ENCODE data around the gene CH25H. TPM values are rescaled to one million over a fixed set of nuclear protein-coding genes. Genes with fewer than 3 reads are reported as not detected.

Gene CH25H
- polyA plus RNA-seq, 1 of the 3 experiments (the other 2 are of a cell fraction): not detected

- Histone ChIP-seq H2AFZ (ENCODE audit: low read depth) (peak overlapping the region; percentile 15; the same call in 1 of the 2 replicates), H3K4me2 (peak overlapping the region; percentile 39; the same call in 1 of the 2 replicates), H3K27ac (ENCODE audit: low read depth in 2 of 2, low read length in 1 of 2) (peak overlapping the region; percentile 30 to 55), H3F3A (replicated peaks; ENCODE audit: insufficient read depth) (peaks cover 8% of the 10 kb centered on the region), H3K27me3 (ENCODE audit: insufficient read depth) (no peaks in the 10 kb centered on the region), H3K9me2 (no peaks in the 10 kb centered on the region), H3K9ac (no peak overlapping the region), H3K36me3 (replicated peaks in 1 of 2; ENCODE audit: control insufficient read depth in 1 of 2, insufficient read depth in 2 of 2, low read length in 1 of 2) (peaks cover 11 to 16% of the 10 kb centered on the region in 2 experiments), H3K4me3 (ENCODE audit: low read depth in 2 of 2, low read length in 1 of 2) (no peak overlapping the region; a peak in 1 of 4 replicates), H4K20me1 (ENCODE audit: insufficient read depth) (no peaks in the 10 kb centered on the region), H3K9me3 (no peaks in the 10 kb centered on the region), H3K79me2 (ENCODE audit: insufficient read depth) (no peaks in the 10 kb centered on the region), H3K4me1 (ENCODE audit: control insufficient read depth in 1 of 2, insufficient read depth in 2 of 2, low read depth in 1 of 2, low read length in 1 of 2) (peaks cover 4 to 14% of the 10 kb centered on the region in 2 experiments; a peak in 3 of 4 replicates)
- POLR2A ChIA-PET: no interaction called here
- CTCF ChIA-PET: interaction anchor here (0.6 to 2.6 kb wide), 65 partner anchors 10 to 645 kb away, joined by 3 to 56 read pairs (median 5); partner anchors contain the start of genes CH25H, FAS, LIPA and STAMBPL1
- WGBS (ENCODE audit: low lambda C conversion rate): 12% methylated on average over 6 of the region's 6 CpGs
- DNase-seq: peak; percentile 30
- TF ChIP-seq RAD21 (IDR thresholded peaks at IDR 0.05; ENCODE audit: low read length): peak; percentile 78
- TF ChIP-seq FOXM1 (IDR thresholded peaks at IDR 0.05; ENCODE audit: low read depth): no peak
- peak; percentile 91 for TF ChIP-seq CTCF (IDR thresholded peaks at IDR 0.05)
- peak; percentile 50 for TF ChIP-seq SMC3 (IDR thresholded peaks at IDR 0.05; ENCODE audit: low read depth, low read length)
- peak; percentile 63 for TF ChIP-seq PBX3 (IDR thresholded peaks at IDR 0.05)
- no peak for TF ChIP-seq IRF3 (IDR thresholded peaks at IDR 0.05; ENCODE audit: low read depth, low read length)
- no peak for TF ChIP-seq YY1 (IDR thresholded peaks at IDR 0.05; ENCODE audit: low read depth)
These were observed 10.2 kb upstream of the CH25H start for GRCh38 chr10:89217057-89217990.

GRCh38 chr10:89216056-89216455 lies 8.9 kb upstream of the CH25H start:
- Histone ChIP-seq H4K20me1 (ENCODE audit: insufficient read depth) (no peaks in the 10 kb centered on the region), H3K9me2 (no peaks in the 10 kb centered on the region), H3K9me3 (no peaks in the 10 kb centered on the region), H3K79me2 (ENCODE audit: insufficient read depth) (no peaks in the 10 kb centered on the region), H3K27ac (ENCODE audit: low read depth in 2 of 2, low read length in 1 of 2) (no peak overlapping the region), H2AFZ (ENCODE audit: low read depth) (no peak overlapping the region), H3K9ac (no peak overlapping the region), H3K4me1 (ENCODE audit: control insufficient read depth in 1 of 2, insufficient read depth in 2 of 2, low read depth in 1 of 2, low read length in 1 of 2) (peaks cover 10 to 14% of the 10 kb centered on the region in 2 experiments; a peak in 3 of 4 replicates), H3K4me2 (no peak overlapping the region), H3K4me3 (ENCODE audit: low read depth in 2 of 2, low read length in 1 of 2) (no peak overlapping the region), H3K27me3 (ENCODE audit: insufficient read depth) (no peaks in the 10 kb centered on the region), H3K36me3 (replicated peaks in 1 of 2; ENCODE audit: control insufficient read depth in 1 of 2, insufficient read depth in 2 of 2, low read length in 1 of 2) (peaks cover 9 to 11% of the 10 kb centered on the region in 2 experiments), H3F3A (replicated peaks; ENCODE audit: insufficient read depth) (peaks cover 15% of the 10 kb centered on the region)
- ChIA-PET CTCF (interaction anchor here (0.6 to 4.2 kb wide), 18 partner anchors 8 to 380 kb away, joined by 3 to 94 read pairs (median 5); no protein-coding TSS in a partner anchor), POLR2A (no interaction called here)
- WGBS (ENCODE audit: low lambda C conversion rate): 84% methylated on average over 2 of the region's 2 CpGs
- no peak for DNase-seq
- TF ChIP-seq RFX5 (IDR thresholded peaks at IDR 0.05; ENCODE audit: low read length) (no peak), FOXJ3 (CRISPR knock-in tag; IDR thresholded peaks at IDR 0.05) (no peak), NRF1 (IDR thresholded peaks at IDR 0.05; ENCODE audit: low read depth, low read length) (no peak), NFIC (IDR thresholded peaks at IDR 0.05; ENCODE audit: borderline replicate concordance) (no peak), USF2 (IDR thresholded peaks at IDR 0.05; ENCODE audit: borderline replicate concordance, low read depth, low read length) (no peak), MEF2A (IDR thresholded peaks at IDR 0.05; ENCODE audit: borderline replicate concordance, low read depth) (no peak), MXI1 (IDR thresholded peaks at IDR 0.05; ENCODE audit: low read depth, low read length) (no peak), GABPA (IDR thresholded peaks at IDR 0.05; ENCODE audit: low read depth) (no peak), GATA2 (CRISPR knock-in tag; IDR thresholded peaks at IDR 0.05) (no peak), EP300 (IDR thresholded peaks at IDR 0.05; ENCODE audit: borderline replicate concordance in 1 of 2, low read depth in 1 of 2, low read length in 1 of 2) (no peak)
